ENCODE results near the gene CNTNAP2.

- no peak for TF ChIP-seq CTCF (IDR thresholded peaks at IDR 0.05)
- no peak for TF ChIP-seq POLR2AphosphoS5 (IDR thresholded peaks at IDR 0.05; ENCODE audit: low read depth, low read length)
- no peak for TF ChIP-seq TCF7L2 (IDR thresholded peaks at IDR 0.05; ENCODE audit: low read depth, low read length)
Observed at GRCh38 chr7:148398844-148399365, 2282.3 kb downstream of the CNTNAP2 start.
